ENCODE data around the gene POLR3K. TPM values are rescaled to one million over a fixed set of nuclear protein-coding genes. Genes with fewer than 3 reads are reported as not detected.

The POLR3K gene
- total RNA-seq, 1 donor from 2014 or later = 9.2 TPM

- no peak overlapping the region for H3K9ac ChIP-seq
- TF ChIP-seq CTCF (IDR thresholded peaks at IDR 0.05) = no peak
- no peak for TF ChIP-seq EZH2 (IDR thresholded peaks at IDR 0.05)
- no peak for TF ChIP-seq EZH2phosphoT487 (IDR thresholded peaks at IDR 0.05)
- Mint-ChIP-seq H3K27ac (no peak overlapping the region), H3K9me3 (no peaks in the 10 kb centered on the region), H3K4me1 (no peaks in the 10 kb centered on the region), H3K27me3 (ENCODE audit: insufficient read depth, low read depth) (peaks cover 10% of the 10 kb centered on the region), H3K36me3 (peaks cover 4% of the 10 kb centered on the region), H3K4me3 (no peak overlapping the region)
- no peak overlapping the region for H3K27ac ChIP-seq
- H3K27me3 ChIP-seq = no peaks in the 10 kb centered on the region
- no peaks in the 10 kb centered on the region for H3K79me2 ChIP-seq (ENCODE audit: low read depth)
- no peak overlapping the region for H2AFZ ChIP-seq (replicated peaks)
- H3K4me1 ChIP-seq = no peaks in the 10 kb centered on the region
- peaks cover 7% of the 10 kb centered on the region for H4K20me1 ChIP-seq (ENCODE audit: low read depth)
- no peak overlapping the region for H3K4me2 ChIP-seq
- peaks cover 10% of the 10 kb centered on the region for H3F3A ChIP-seq (ENCODE audit: low read depth)
- H3K9me3 ChIP-seq (ENCODE audit: low read depth) = no peaks in the 10 kb centered on the region
- no peak for DNase-seq (ENCODE audit: low spot score)
- H3K36me3 ChIP-seq = no peaks in the 10 kb centered on the region
- no peak overlapping the region for H3K4me3 ChIP-seq
Measured at GRCh38 chr16:94918-95265, 41.5 kb upstream of the POLR3K start.

DNA sequence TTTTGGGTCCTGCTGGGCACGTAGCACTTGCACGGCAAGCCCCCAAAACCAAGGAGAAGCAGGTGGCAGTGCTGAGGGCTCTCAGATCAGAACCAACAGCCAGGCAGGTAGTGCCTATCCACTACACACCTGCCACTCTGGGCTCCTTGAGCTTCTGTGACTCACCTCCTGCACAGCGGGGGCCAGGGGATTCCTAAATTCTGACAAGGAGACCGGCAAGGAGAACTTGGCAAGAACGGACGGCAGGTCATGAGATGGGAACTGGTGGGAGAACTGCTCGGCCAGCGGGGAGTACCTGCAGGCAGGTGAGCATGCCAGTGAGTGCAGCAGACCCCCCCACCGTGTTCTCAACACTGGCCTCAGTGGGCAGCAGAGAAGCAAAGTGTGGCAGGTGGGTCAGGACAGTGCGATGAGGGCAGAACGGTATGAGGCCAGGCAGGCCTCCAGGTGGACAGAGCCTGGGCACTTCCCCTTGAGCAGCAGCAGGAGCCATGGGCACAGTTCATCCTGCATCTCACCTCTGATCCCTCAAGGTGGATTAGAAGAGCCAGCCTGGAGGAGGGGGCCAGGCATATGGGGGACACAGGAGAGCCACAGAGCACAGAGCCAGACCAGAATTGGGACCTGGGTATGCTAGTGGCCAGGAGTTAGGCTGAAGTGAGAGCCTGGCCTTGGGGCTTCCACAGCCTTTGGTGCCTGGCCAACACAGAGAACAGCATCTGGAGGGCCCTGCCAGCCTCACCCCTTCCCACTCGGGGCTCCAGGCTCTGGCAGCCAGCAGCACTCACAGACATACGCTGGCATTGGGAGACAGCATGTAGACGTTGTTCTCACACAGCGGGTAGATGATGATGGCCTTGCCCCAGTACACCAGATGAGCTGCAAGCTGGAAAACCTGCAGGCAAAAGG lies 39.3 kb upstream of the POLR3K start:
- H3K9me3 Mint-ChIP-seq = no peaks in the 10 kb centered on the region
- no peak overlapping the region for H3K27ac Mint-ChIP-seq
- peaks cover 7% of the 10 kb centered on the region for H4K20me1 ChIP-seq (ENCODE audit: low read depth)
- H3K36me3 Mint-ChIP-seq = peaks cover 4% of the 10 kb centered on the region
- H3K4me2 ChIP-seq = no peak overlapping the region
- H3K9ac ChIP-seq = no peak overlapping the region
- H3K27me3 ChIP-seq = no peaks in the 10 kb centered on the region
- no peaks in the 10 kb centered on the region for H3K9me3 ChIP-seq (ENCODE audit: low read depth)
- peaks cover 10% of the 10 kb centered on the region for H3K27me3 Mint-ChIP-seq (ENCODE audit: insufficient read depth, low read depth)
- H2AFZ ChIP-seq (replicated peaks) = no peak overlapping the region
- H3K27ac ChIP-seq = no peak overlapping the region
- H3K79me2 ChIP-seq (ENCODE audit: low read depth) = no peaks in the 10 kb centered on the region
- no peak for DNase-seq (ENCODE audit: low spot score)
- no peak overlapping the region for H3K4me3 Mint-ChIP-seq
- TF ChIP-seq EZH2 (IDR thresholded peaks at IDR 0.05) = no peak
- TF ChIP-seq EZH2phosphoT487 (IDR thresholded peaks at IDR 0.05) = no peak
- TF ChIP-seq CTCF (IDR thresholded peaks at IDR 0.05) = no peak
- H3K4me1 Mint-ChIP-seq = no peaks in the 10 kb centered on the region
- H3F3A ChIP-seq (ENCODE audit: low read depth) = peaks cover 10% of the 10 kb centered on the region
- no peaks in the 10 kb centered on the region for H3K36me3 ChIP-seq
- no peak overlapping the region for H3K4me3 ChIP-seq
- H3K4me1 ChIP-seq = no peaks in the 10 kb centered on the region

DNA sequence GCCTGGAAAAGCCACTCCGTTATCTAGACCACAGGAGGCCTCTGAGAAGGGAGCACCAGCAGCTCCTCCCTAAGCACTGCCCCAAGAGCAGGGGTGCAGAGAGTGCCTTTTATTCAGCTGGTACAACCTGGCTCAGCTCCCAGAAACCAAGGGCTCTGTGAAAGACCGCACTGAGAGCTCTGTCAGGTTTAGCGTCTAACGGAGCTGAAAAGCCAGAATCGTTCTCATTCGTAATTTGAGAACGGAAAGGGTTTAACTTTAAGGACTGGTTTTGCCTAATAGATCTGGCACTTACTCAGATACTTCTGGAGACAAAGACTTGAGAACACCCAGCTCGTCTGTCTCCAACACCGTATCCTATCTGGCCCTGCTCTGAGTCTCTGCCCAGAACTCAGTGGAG lies 38.1 kb upstream of the POLR3K start:
- Mint-ChIP-seq H3K9me3 (no peaks in the 10 kb centered on the region), H3K27me3 (ENCODE audit: insufficient read depth, low read depth) (peaks cover 8% of the 10 kb centered on the region), H3K36me3 (peaks cover 4% of the 10 kb centered on the region), H3K27ac (no peak overlapping the region), H3K4me1 (no peaks in the 10 kb centered on the region), H3K4me3 (no peak overlapping the region)
- Histone ChIP-seq H3K27ac (no peak overlapping the region), H3K4me1 (no peaks in the 10 kb centered on the region), H3F3A (ENCODE audit: low read depth) (peaks cover 9% of the 10 kb centered on the region), H3K27me3 (no peaks in the 10 kb centered on the region), H3K79me2 (ENCODE audit: low read depth) (no peaks in the 10 kb centered on the region), H3K36me3 (no peaks in the 10 kb centered on the region), H3K9ac (no peak overlapping the region), H3K4me3 (no peak overlapping the region), H3K9me3 (ENCODE audit: low read depth) (no peaks in the 10 kb centered on the region), H4K20me1 (ENCODE audit: low read depth) (no peaks in the 10 kb centered on the region), H3K4me2 (no peak overlapping the region), H2AFZ (replicated peaks) (no peak overlapping the region)
- TF ChIP-seq EZH2 (IDR thresholded peaks at IDR 0.05) = no peak
- no peak for TF ChIP-seq EZH2phosphoT487 (IDR thresholded peaks at IDR 0.05)
- no peak for TF ChIP-seq CTCF (IDR thresholded peaks at IDR 0.05)
- DNase-seq (ENCODE audit: low spot score) = no peak

Measured in neural progenitor cell (in vitro differentiated cells).